Effector CD4-positive, alpha-beta T cell (primary cell): ENCODE data around the gene RPTOR.

Experiments used
- DNase-seq: peaks from one replicate; pipeline ENCODE4 v3.0.0-alpha.2; 2020

Gene RPTOR

GRCh38 chr17:80591788-80592187, 47.1 kb downstream of the RPTOR start:
- DNase-seq, result no peak

GRCh38 chr17:80592243-80592642, 47.6 kb downstream of the RPTOR start:
- DNase-seq, result no peak

- no peak for DNase-seq
Measured at GRCh38 chr17:80593181-80593580, 48.5 kb downstream of the RPTOR start.

GRCh38 chr17:80594431-80595269, 50.0 kb downstream of the RPTOR start:
- no peak for DNase-seq

- no peak for DNase-seq
Measured at GRCh38 chr17:80596760-80597608, 52.3 kb downstream of the RPTOR start.

GRCh38 chr17:80598813-80599545, 54.3 kb downstream of the RPTOR start:
- DNase-seq, result no peak

- DNase-seq, result no peak
Measured at GRCh38 chr17:80599546-80600305, 55.1 kb downstream of the RPTOR start.

GRCh38 chr17:80601146-80601545, 56.5 kb downstream of the RPTOR start:
- DNase-seq, result no peak

GRCh38 chr17:80603396-80603795, 58.8 kb downstream of the RPTOR start:
- no peak for DNase-seq

- DNase-seq, result no peak
Measured at GRCh38 chr17:80604009-80604669, 59.5 kb downstream of the RPTOR start.

GRCh38 chr17:80604670-80605010, 60.0 kb downstream of the RPTOR start:
- DNase-seq, result no peak

- peak; percentile 15 for DNase-seq
Measured at GRCh38 chr17:80605326-80606066, 60.9 kb downstream of the RPTOR start.

- DNase-seq, result no peak
Measured at GRCh38 chr17:80608326-80608725, 63.7 kb downstream of the RPTOR start.

GRCh38 chr17:80609757-80610156, 65.1 kb downstream of the RPTOR start:
- no peak for DNase-seq

- no peak for DNase-seq
Measured at GRCh38 chr17:80611816-80612215, 67.2 kb downstream of the RPTOR start.

GRCh38 chr17:80612997-80613731, 68.5 kb downstream of the RPTOR start:
- no peak for DNase-seq

GRCh38 chr17:80613732-80614071, 69.1 kb downstream of the RPTOR start:
- no peak for DNase-seq

GRCh38 chr17:80614332-80615047, 69.9 kb downstream of the RPTOR start:
- no peak for DNase-seq

GRCh38 chr17:80615376-80615775, 70.7 kb downstream of the RPTOR start:
- no peak for DNase-seq

- DNase-seq, result no peak
Measured at GRCh38 chr17:80616705-80617104, 72.1 kb downstream of the RPTOR start.
